ENCODE results near the gene ARHGAP9. TPM values are rescaled to one million over a fixed set of nuclear protein-coding genes. Genes with fewer than 3 reads are reported as not detected.
A peak's percentile ranks its signal among the peaks of the same experiment; 100 is the strongest.

ARHGAP9 gene
- total RNA-seq, 6 donors from 2014 or later, result 29.2 to 131 (median 43.7) TPM

DNA sequence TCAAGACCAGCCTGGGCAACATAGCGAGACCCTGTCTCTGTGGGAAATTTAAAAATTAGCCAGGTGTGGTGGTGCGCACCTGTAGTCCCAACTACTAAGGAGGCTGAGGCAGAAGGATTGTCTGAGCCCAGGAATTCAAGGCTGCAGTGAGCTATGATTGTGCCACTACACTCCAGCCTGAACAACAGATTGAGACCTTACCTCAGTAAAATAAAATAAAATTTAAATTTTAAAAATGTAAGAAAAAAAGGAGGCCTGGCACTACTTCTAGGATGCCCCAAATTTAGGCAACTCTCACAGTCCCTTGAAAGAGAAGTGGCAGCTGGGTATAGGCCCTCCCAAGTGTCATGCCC lies 25.5 kb downstream of the ARHGAP9 start:
- H3K4me1 ChIP-seq, result peaks cover 3 to 20% (median 7%) of the 10 kb centered on the region in 4 donors
- H3K9me3 ChIP-seq, result no peaks in the 10 kb centered on the region
- H3K27me3 ChIP-seq, result no peaks in the 10 kb centered on the region
- H3K27ac ChIP-seq, result no peak overlapping the region
- DNase-seq (no peak), ATAC-seq (ENCODE audit: low FRiP score in 2 of 2) (no peak)
- no peak for TF ChIP-seq POLR2AphosphoS5 (IDR thresholded peaks at IDR 0.05)
- TF ChIP-seq EP300 (IDR thresholded peaks at IDR 0.05), result no peak
- no peak for TF ChIP-seq POLR2A (IDR thresholded peaks at IDR 0.05)
- TF ChIP-seq, protein P1, sequence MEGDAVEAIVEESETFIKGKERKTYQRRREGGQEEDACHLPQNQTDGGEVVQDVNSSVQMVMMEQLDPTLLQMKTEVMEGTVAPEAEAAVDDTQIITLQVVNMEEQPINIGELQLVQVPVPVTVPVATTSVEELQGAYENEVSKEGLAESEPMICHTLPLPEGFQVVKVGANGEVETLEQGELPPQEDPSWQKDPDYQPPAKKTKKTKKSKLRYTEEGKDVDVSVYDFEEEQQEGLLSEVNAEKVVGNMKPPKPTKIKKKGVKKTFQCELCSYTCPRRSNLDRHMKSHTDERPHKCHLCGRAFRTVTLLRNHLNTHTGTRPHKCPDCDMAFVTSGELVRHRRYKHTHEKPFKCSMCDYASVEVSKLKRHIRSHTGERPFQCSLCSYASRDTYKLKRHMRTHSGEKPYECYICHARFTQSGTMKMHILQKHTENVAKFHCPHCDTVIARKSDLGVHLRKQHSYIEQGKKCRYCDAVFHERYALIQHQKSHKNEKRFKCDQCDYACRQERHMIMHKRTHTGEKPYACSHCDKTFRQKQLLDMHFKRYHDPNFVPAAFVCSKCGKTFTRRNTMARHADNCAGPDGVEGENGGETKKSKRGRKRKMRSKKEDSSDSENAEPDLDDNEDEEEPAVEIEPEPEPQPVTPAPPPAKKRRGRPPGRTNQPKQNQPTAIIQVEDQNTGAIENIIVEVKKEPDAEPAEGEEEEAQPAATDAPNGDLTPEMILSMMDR (IDR thresholded peaks at IDR 0.05), result no peak
- no peaks in the 10 kb centered on the region for H3K36me3 ChIP-seq
- H3K4me3 ChIP-seq, result no peak overlapping the region
- 90 to 96% methylated on average over 2 of the region's 2 CpGs for WGBS, 2 donors

DNA sequence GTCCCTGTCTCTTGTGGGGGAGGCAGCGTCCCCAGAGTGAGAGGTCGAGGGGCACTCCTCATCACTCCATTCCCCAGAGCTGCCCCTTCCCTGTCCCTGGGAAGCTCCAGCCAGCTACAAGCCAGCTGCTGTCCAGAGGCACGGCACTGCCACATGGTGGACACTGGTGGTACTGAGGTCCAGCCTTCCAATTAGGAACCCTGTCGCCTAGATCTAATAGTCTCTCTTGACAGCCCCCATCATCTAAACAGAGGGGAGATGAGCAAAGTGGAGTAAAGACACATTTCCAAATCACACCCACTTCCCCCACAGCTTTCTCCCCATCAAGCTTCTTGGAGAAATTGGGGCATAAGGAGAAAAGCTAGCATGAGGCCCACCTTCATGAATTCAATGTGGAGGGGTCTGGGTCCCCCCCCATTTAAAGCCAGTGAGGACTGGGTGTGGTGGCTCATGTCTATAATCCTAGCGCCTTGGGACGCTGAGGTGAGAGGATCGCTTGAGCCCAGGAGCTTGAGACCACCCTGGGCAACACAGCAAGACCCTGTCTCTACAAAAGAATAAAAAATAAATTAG lies 26.6 kb downstream of the ARHGAP9 start:
- TF ChIP-seq EP300 (IDR thresholded peaks at IDR 0.05), result no peak
- TF ChIP-seq, protein P1 (IDR thresholded peaks at IDR 0.05), result peak; percentile 82 to 94 (median 88)
- H3K27ac ChIP-seq, result peak overlapping the region in 1 of 4 donors; percentile 7
- H3K9me3 ChIP-seq, result no peaks in the 10 kb centered on the region
- no peaks in the 10 kb centered on the region for H3K36me3 ChIP-seq
- no peaks in the 10 kb centered on the region for H3K27me3 ChIP-seq
- peak in 1 of 2 donors; percentile 84 for DNase-seq
- ATAC-seq (ENCODE audit: low FRiP score in 2 of 2), result peak; percentile 79 to 91
- WGBS, 2 donors, result 22 to 26% methylated on average over 5 to 7 of the region's 7 CpGs
- H3K4me1 ChIP-seq, result peaks cover 0 to 12% (median 0%) of the 10 kb centered on the region in 4 donors
- no peak overlapping the region for H3K4me3 ChIP-seq

DNA sequence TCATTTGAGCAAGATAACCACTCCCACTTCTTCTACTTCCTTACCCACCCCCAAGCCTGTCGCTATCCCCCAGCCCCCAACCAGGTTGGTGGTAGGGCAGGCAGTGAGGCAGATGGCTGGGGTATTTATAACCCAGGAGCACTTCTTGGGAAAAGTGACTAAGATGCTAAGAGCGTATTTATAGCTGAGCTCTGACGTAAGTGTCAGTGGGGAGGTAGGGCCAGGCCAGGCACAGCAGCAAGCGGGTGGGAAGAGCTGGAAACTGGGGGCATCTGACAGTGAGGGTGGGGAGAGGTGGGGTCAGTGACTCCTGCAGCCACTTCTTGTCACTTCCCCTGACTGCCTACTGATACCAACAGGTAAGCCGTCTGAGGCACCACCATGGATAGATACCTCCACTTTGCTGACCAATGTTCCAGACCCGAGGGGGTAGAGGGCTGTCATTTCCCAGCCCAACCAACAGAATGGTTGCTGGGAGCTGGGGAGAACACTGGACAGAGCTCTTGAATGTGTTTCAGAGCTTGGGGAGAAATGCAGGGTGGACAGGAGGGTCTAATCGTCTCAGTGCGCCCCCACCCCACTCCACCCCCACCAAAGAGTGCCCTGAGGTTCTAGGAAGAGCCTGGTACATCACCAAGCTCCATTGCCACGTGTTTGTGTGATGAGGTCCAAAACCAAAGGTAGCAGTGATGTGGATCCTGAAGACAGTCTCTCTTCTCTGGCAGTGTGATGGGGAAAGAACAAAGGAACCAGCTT lies 27.3 kb downstream of the ARHGAP9 start:
- H3K27me3 ChIP-seq, result no peaks in the 10 kb centered on the region
- no peaks in the 10 kb centered on the region for H3K36me3 ChIP-seq
- no peak overlapping the region for H3K4me3 ChIP-seq
- ATAC-seq (ENCODE audit: low FRiP score in 2 of 2) (no peak), DNase-seq (no peak)
- H3K4me1 ChIP-seq, result peaks cover 0 to 12% (median 0%) of the 10 kb centered on the region in 4 donors
- H3K9me3 ChIP-seq, result no peaks in the 10 kb centered on the region
- WGBS, 2 donors, result 23 to 33% methylated on average over 6 to 8 of the region's 9 CpGs
- H3K27ac ChIP-seq, result peak overlapping the region in 1 of 4 donors; percentile 7
- TF ChIP-seq, protein P1 (IDR thresholded peaks at IDR 0.05), result no peak
- TF ChIP-seq POLR2AphosphoS5 (IDR thresholded peaks at IDR 0.05) (no peak), EP300 (IDR thresholded peaks at IDR 0.05) (no peak), POLR2A (IDR thresholded peaks at IDR 0.05) (no peak)

DNA sequence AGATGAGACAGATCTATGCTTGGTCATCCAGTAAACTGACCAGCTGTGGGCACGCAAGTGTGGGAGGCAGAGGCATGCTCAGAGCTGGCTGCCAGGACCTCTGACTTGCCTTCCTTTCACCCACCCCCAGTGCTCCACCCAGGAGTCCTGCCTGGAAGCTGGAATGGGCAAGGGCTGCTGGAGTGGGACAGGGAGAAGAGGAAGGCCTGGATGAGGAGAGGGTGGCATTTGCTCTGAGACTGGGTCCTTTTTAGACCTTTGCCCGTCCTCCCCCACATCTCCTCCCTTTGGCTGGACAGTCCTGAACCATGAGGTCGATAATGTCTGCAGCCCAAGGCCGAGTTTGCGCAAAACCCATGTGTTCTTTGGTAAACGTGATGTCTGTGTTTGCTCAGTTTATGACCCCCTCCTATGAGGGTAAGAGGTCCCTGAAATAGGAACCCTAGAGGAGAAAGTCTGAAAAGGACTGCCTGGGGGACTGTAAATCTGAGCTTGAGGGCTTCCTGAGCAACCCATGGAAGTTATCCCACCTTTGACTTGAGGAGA lies 28.4 kb downstream of the ARHGAP9 start:
- Histone ChIP-seq H3K36me3 (no peaks in the 10 kb centered on the region), H3K9me3 (no peaks in the 10 kb centered on the region), H3K4me3 (no peak overlapping the region), H3K27ac (no peak overlapping the region), H3K27me3 (no peaks in the 10 kb centered on the region), H3K4me1 (peaks cover 0 to 11% (median 0%) of the 10 kb centered on the region in 4 donors)
- 81 to 85% methylated on average over 4 to 6 of the region's 6 CpGs for WGBS, 2 donors
- DNase-seq, result no peak
- TF ChIP-seq POLR2A (IDR thresholded peaks at IDR 0.05) (no peak), EP300 (IDR thresholded peaks at IDR 0.05) (no peak), POLR2AphosphoS5 (IDR thresholded peaks at IDR 0.05) (no peak)
- TF ChIP-seq, protein P1 (IDR thresholded peaks at IDR 0.05), result no peak
- no peak for ATAC-seq (ENCODE audit: low FRiP score in 2 of 2)
